Suprapubic skin (tissue), 2 donors: Measurements from ENCODE around the gene CSRP1.

Experiments used
- EP300 ChIP-seq: sonication (generic); formaldehyde crosslinking; IDR thresholded peaks from one replicate; pipeline ENCODE4 v1.6.1; 2017; ENCODE audit warnings: antibody characterized with exemption
- POLR2A ChIP-seq, 2 donors: fragments of 450-650 bp; IDR thresholded peaks; one replicate each; pipeline ENCODE4 v1.6.1; 2017; ENCODE audit warnings: antibody characterized with exemption in 2 of 2, mild to moderate bottlenecking in 2 of 2, moderate library complexity in 2 of 2

GRCh38 chr1:201518071-201518470, 11.1 kb upstream of the CSRP1 start:
- no peak for TF ChIP-seq POLR2A (IDR thresholded peaks at IDR 0.05)
- no peak for TF ChIP-seq EP300
